ENCODE results near the gene DRG2. TPM values are rescaled to one million over a fixed set of nuclear protein-coding genes. Genes with fewer than 3 reads are reported as not detected.

DRG2 gene
- total and polyA plus RNA-seq, 2 of the 8 experiments (the other 6 are each of a cell fraction or from before 2014, with no cell fraction given): 44.6 to 47.8 TPM

GRCh38 chr17:18105595-18105994, 17.8 kb downstream of the DRG2 start:
- H3K27ac ChIP-seq (ENCODE audit: low read depth, low read length): no peak overlapping the region
- H2AK5ac ChIP-seq (ENCODE audit: low read depth, low read length): no peak overlapping the region

More at GRCh38 chr17:18105595-18105994, 17.8 kb downstream of the DRG2 start:
- Histone ChIP-seq H2BK5ac (ENCODE audit: low read depth, low read length) (no peak overlapping the region), H4K20me1 (replicated peaks in 1 of 2; ENCODE audit: control insufficient read depth in 1 of 2, insufficient read depth in 2 of 2, low read length in 2 of 2) (peaks cover 4 to 9% of the 10 kb centered on the region in 2 experiments), H3K9ac (replicated peaks in 1 of 4; ENCODE audit: extremely low read depth in 1 of 4, low read depth in 3 of 4, low read length in 3 of 4) (no peak overlapping the region), H2BK120ac (replicated peaks; ENCODE audit: low read depth, low read length) (no peak overlapping the region), H3K14ac (ENCODE audit: insufficient read length) (no peak overlapping the region), H2BK12ac (ENCODE audit: low read depth, low read length) (no peak overlapping the region), H3K56ac (replicated peaks; ENCODE audit: insufficient read length, low read depth, low read length) (no peak overlapping the region), H3K36me3 (ENCODE audit: control insufficient read depth in 2 of 4, insufficient read depth in 4 of 4, low read length in 3 of 4) (peaks cover 2 to 19% (median 6%) of the 10 kb centered on the region in 4 experiments; a peak in 4 of 8 replicates), H2BK15ac (ENCODE audit: low read length) (no peak overlapping the region), H2AFZ (ENCODE audit: low read length) (no peak overlapping the region), H3K4ac (replicated peaks; ENCODE audit: insufficient read length, low read depth, low read length) (no peak overlapping the region), H4K5ac (ENCODE audit: insufficient read length, low read depth, low read length) (no peak overlapping the region), H2BK20ac (ENCODE audit: low read length) (no peak overlapping the region), H3K4me3 (ENCODE audit: extremely low read depth in 1 of 4, insufficient read depth in 2 of 4, low read depth in 3 of 4, low read length in 4 of 4) (no peak overlapping the region), H3K4me1 (replicated peaks in 1 of 4; ENCODE audit: control insufficient read depth in 3 of 4, insufficient read depth in 4 of 4, low read length in 3 of 4) (no peaks in the 10 kb centered on the region), H3K23me2 (ENCODE audit: low read depth, low read length) (no peaks in the 10 kb centered on the region), H4K8ac (ENCODE audit: extremely low read depth, insufficient read depth, low read length) (no peak overlapping the region), H3K23ac (ENCODE audit: insufficient read length) (no peak overlapping the region), H4K91ac (replicated peaks; ENCODE audit: insufficient read length, low read length) (no peak overlapping the region), H3K18ac (ENCODE audit: extremely low read depth, low read length) (no peak overlapping the region), H3K79me1 (ENCODE audit: low read depth, low read length) (no peaks in the 10 kb centered on the region), H3K4me2 (ENCODE audit: insufficient read depth in 1 of 2, low read depth in 2 of 2, low read length in 2 of 2) (no peak overlapping the region), H3K79me2 (ENCODE audit: control insufficient read depth in 1 of 2, insufficient read depth in 2 of 2, low read length in 2 of 2) (no peaks in the 10 kb centered on the region), H3K9me3 (ENCODE audit: insufficient read depth in 2 of 2, low read depth in 1 of 2, low read length in 1 of 2) (no peaks in the 10 kb centered on the region), H3K27me3 (replicated peaks in 1 of 4; ENCODE audit: control insufficient read depth in 3 of 4, extremely low read depth in 1 of 4, insufficient read depth in 3 of 4, low read length in 3 of 4) (no peaks in the 10 kb centered on the region)
- no peak for FAIRE-seq
- POLR2A ChIA-PET (ENCODE audit: partially characterized antibody): interaction anchor here (3.3 kb wide), 1 partner anchor 9 kb away, joined by 17 read pairs; no protein-coding TSS in a partner anchor
- WGBS, 2 experiments (ENCODE audit: extremely low coverage in 1 of 2, insufficient coverage in 1 of 2, insufficient read length in 1 of 2, insufficient replicate concordance in 2 of 2, low coverage in 1 of 2, low lambda C conversion rate in 2 of 2, missing lambda C conversion rate in 1 of 2): 90% methylated on average over 6 of the region's 6 CpGs; no CpG with 5 or more reads in 1 of the 2 experiments
- CTCF ChIA-PET (ENCODE audit: partially characterized antibody): no interaction called here
- no peak for DNase-seq (ENCODE audit: low read depth in 1 of 2, low spot score in 2 of 2)
- TF ChIP-seq MAX (IDR thresholded peaks at IDR 0.05): no peak
- TF ChIP-seq CHD1 (IDR thresholded peaks at IDR 0.05; ENCODE audit: low read depth, low read length): no peak
- TF ChIP-seq SIN3A (conservative IDR thresholded peaks at IDR 0.05 in 1 of 2, IDR thresholded peaks at IDR 0.05 in 1 of 2; ENCODE audit: low read depth in 1 of 2, low read length in 2 of 2): no peak
- TF ChIP-seq CHD2 (IDR thresholded peaks at IDR 0.05; ENCODE audit: low read length): no peak
- TF ChIP-seq CTBP2 (IDR thresholded peaks at IDR 0.05; ENCODE audit: borderline replicate concordance, insufficient read depth, insufficient read length, low read length): no peak
